CD14-positive monocyte (primary cell): ENCODE measurements around the gene UBR1. TPM values are rescaled to one million over a fixed set of nuclear protein-coding genes. Genes with fewer than 3 reads are reported as not detected.

Experiments
- DNase-seq, 3 donors: peaks; one replicate each; pipeline ENCODE4 v3.0.0-alpha.2; 2011 to 2022
- H2AFZ ChIP-seq: 2 replicates; pipeline ENCODE4 v1.6.0; 2012; ENCODE audit warnings: mild to moderate bottlenecking, low read depth, low read length, inconsistent platforms; ENCODE audit not compliant: insufficient read depth, poor library complexity, severe bottlenecking
- H3K27ac ChIP-seq, 2 donors: 1 replicate in 1 of 2; 2 replicates in 1 of 2; pipeline ENCODE4 v1.5.1; 2012 to 2013; ENCODE audit warnings: low read length in 2 of 2, control low read depth in 1 of 2, inconsistent platforms in 1 of 2, low read depth in 1 of 2, mild to moderate bottlenecking in 1 of 2
- H3K27me3 ChIP-seq, 2 donors: one replicate each; pipeline versions ENCODE4 v1.6.0 to v1.6.1; 2011 to 2013; ENCODE audit warnings: low read length in 2 of 2; ENCODE audit not compliant: control insufficient read depth in 2 of 2, insufficient read depth in 2 of 2
- H3K36me3 ChIP-seq, 2 donors: replicated peaks in 1 of 2; 1 replicate in 1 of 2; 2 replicates in 1 of 2; pipeline versions ENCODE4 v1.5.1 to v1.6.1; 2012 to 2013; ENCODE audit warnings: low read length in 2 of 2, control low read depth in 1 of 2, inconsistent platforms in 1 of 2, mild to moderate bottlenecking in 1 of 2; ENCODE audit not compliant: insufficient read depth in 2 of 2, control insufficient read depth in 1 of 2
- H3K4me1 ChIP-seq, 2 donors: 1 replicate in 1 of 2; 2 replicates in 1 of 2; pipeline versions ENCODE4 v1.5.1 to v1.6.1; 2012 to 2013; ENCODE audit warnings: low read length in 2 of 2, control low read depth in 1 of 2, inconsistent platforms in 1 of 2, mild to moderate bottlenecking in 1 of 2, moderate library complexity in 1 of 2; ENCODE audit not compliant: insufficient read depth in 2 of 2, control insufficient read depth in 1 of 2
- H3K4me2 ChIP-seq: replicated peaks from 2 replicates; pipeline ENCODE3; 2012; ENCODE audit warnings: low read length, moderate library complexity, mild to moderate bottlenecking; ENCODE audit not compliant: poor library complexity, severe bottlenecking; ENCODE audit errors: extremely low read depth
- H3K4me3 ChIP-seq, 3 experiments: fragments of 200-600 bp in 1 of 3; sonication (generic) in 1 of 3; replicated peaks in 1 of 3; 1 replicate in 2 of 3; 2 replicates in 1 of 3; pipeline ENCODE4 v1.5.1; 2011 to 2013; ENCODE audit warnings: low read length in 3 of 3, mild to moderate bottlenecking in 3 of 3, control low read depth in 2 of 3, low read depth in 2 of 3, inconsistent platforms in 1 of 3, moderate library complexity in 1 of 3
- H3K79me2 ChIP-seq: 2 replicates; pipeline ENCODE4 v1.6.0; 2012; ENCODE audit warnings: mild to moderate bottlenecking, control low read depth, inconsistent platforms, low read length, moderate library complexity; ENCODE audit not compliant: insufficient read depth
- H3K9ac ChIP-seq: 2 replicates; pipeline ENCODE4 v1.6.0; 2017; ENCODE audit warnings: low read length, mild to moderate bottlenecking; ENCODE audit not compliant: insufficient read depth, poor library complexity, severe bottlenecking
- H3K9me3 ChIP-seq, 2 donors: replicated peaks in 1 of 2; 1 replicate in 1 of 2; 2 replicates in 1 of 2; pipeline versions ENCODE4 v1.5.1 to v1.6.1; 2012 to 2013; ENCODE audit warnings: low read length in 2 of 2, control low read depth in 1 of 2; ENCODE audit not compliant: control insufficient read depth in 1 of 2, insufficient read depth in 1 of 2
- H4K20me1 ChIP-seq: 2 replicates; pipeline ENCODE4 v1.6.0; 2012; ENCODE audit warnings: mild to moderate bottlenecking, low read length, control low read depth, moderate library complexity; ENCODE audit not compliant: insufficient read depth
- H3K27ac Mint-ChIP-seq, 7 donors: one replicate each; pipeline ENCODE4 v1.8.0; 2020; ENCODE audit warnings: mild to moderate bottlenecking in 7 of 7, mixed read lengths in 7 of 7, moderate library complexity in 6 of 7, inconsistent platforms in 2 of 7
- H3K27me3 Mint-ChIP-seq, 3 donors: one replicate each; pipeline ENCODE4 v1.8.0; 2021 to 2022; ENCODE audit warnings: low read depth in 3 of 3, mild to moderate bottlenecking in 3 of 3, mixed read lengths in 3 of 3, moderate library complexity in 3 of 3, inconsistent platforms in 1 of 3
- H3K36me3 Mint-ChIP-seq, 2 donors: one replicate each; pipeline ENCODE4 v1.8.0; 2020; ENCODE audit warnings: mixed read lengths in 2 of 2, inconsistent platforms in 1 of 2, mild to moderate bottlenecking in 1 of 2
- H3K4me1 Mint-ChIP-seq: one replicate; pipeline ENCODE4 v1.8.0; 2020; ENCODE audit warnings: mild to moderate bottlenecking, mixed read lengths
- H3K4me3 Mint-ChIP-seq, 2 donors: one replicate each; pipeline ENCODE4 v1.8.0; 2020; ENCODE audit warnings: mild to moderate bottlenecking in 2 of 2, mixed read lengths in 2 of 2, moderate library complexity in 1 of 2
- H3K9me3 Mint-ChIP-seq, 7 donors: one replicate each; pipeline ENCODE4 v1.8.0; 2020 to 2022; ENCODE audit warnings: mixed read lengths in 7 of 7, mild to moderate bottlenecking in 6 of 7, moderate library complexity in 6 of 7, inconsistent platforms in 2 of 7
- WGBS: methylation state at CpG from one replicate; pipeline ENCODE4 v1.1.5; 2013; ENCODE audit warnings: missing lambda C conversion rate; ENCODE audit not compliant: insufficient coverage; 5-methylcytosine and 5-hydroxymethylcytosine counted together
- intact Hi-C, 2 donors: fragments of 100-400 bp; cut with micrococcal nuclease; formaldehyde crosslinking; loops; one replicate each; pipeline versions ENCODE4 v1.15.0 to v1.15.1; 2023
- polyA plus RNA-seq, 3 donors: library from polyadenylated mRNA; depleted of rRNA in 1 of 3; unstranded in 2 of 3; stranded (reverse) in 1 of 3; fragments of 300-500 nt in 2 of 3; fragments of >200 nt in 1 of 3; fragmentation: Illumina TruSeq in 2 of 3; gene quantifications; 1 replicate in 2 of 3; 2 replicates in 1 of 3; pipeline ENCODE4 v1.2.3, GENCODE V29; 2012 to 2021
- TF ChIP-seq, protein P1 (sequence below): fragments of 200-600 bp; IDR thresholded peaks from one replicate; pipeline ENCODE4 v1.8.0; 2022; ENCODE audit warnings: antibody characterized with exemption, mild to moderate bottlenecking

The UBR1 gene
- polyA plus RNA-seq, 3 donors = 5.1 to 7.9 (median 6.3) TPM

- Histone ChIP-seq H3K27me3 (no peaks in the 10 kb centered on the region), H3K4me2 (no peak overlapping the region), H3K9ac (no peak overlapping the region), H4K20me1 (no peaks in the 10 kb centered on the region), H3K36me3 (no peaks in the 10 kb centered on the region), H3K79me2 (no peaks in the 10 kb centered on the region), H2AFZ (no peak overlapping the region), H3K4me3 (no peak overlapping the region), H3K4me1 (no peaks in the 10 kb centered on the region), H3K27ac (no peak overlapping the region), H3K9me3 (no peaks in the 10 kb centered on the region)
- Mint-ChIP-seq H3K27me3 (peaks cover 0 to 2% (median 1%) of the 10 kb centered on the region in 3 donors), H3K9me3 (no peaks in the 10 kb centered on the region), H3K4me1 (no peaks in the 10 kb centered on the region), H3K27ac (no peak overlapping the region), H3K36me3 (no peaks in the 10 kb centered on the region), H3K4me3 (no peak overlapping the region)
- TF ChIP-seq, protein P1, sequence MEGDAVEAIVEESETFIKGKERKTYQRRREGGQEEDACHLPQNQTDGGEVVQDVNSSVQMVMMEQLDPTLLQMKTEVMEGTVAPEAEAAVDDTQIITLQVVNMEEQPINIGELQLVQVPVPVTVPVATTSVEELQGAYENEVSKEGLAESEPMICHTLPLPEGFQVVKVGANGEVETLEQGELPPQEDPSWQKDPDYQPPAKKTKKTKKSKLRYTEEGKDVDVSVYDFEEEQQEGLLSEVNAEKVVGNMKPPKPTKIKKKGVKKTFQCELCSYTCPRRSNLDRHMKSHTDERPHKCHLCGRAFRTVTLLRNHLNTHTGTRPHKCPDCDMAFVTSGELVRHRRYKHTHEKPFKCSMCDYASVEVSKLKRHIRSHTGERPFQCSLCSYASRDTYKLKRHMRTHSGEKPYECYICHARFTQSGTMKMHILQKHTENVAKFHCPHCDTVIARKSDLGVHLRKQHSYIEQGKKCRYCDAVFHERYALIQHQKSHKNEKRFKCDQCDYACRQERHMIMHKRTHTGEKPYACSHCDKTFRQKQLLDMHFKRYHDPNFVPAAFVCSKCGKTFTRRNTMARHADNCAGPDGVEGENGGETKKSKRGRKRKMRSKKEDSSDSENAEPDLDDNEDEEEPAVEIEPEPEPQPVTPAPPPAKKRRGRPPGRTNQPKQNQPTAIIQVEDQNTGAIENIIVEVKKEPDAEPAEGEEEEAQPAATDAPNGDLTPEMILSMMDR = no peak
- no peak for DNase-seq
- no CpG with 5 or more reads among the region's 2 CpGs for WGBS
- intact Hi-C loops = loop anchor here (5.0 to 10.0 kb wide), 3 partner anchors 195 to 435 kb away; partner anchors contain the start of genes CDAN1 (in 1 of the 2), SNAP23 (in 1 of the 2) and ZNF106 (in 1 of the 2)
Observed at GRCh38 chr15:42929306-42929848, 176.5 kb downstream of the UBR1 start.

- Histone ChIP-seq H3K36me3 (no peaks in the 10 kb centered on the region), H3K4me2 (peak overlapping the region; percentile 99), H3K4me3 (peak overlapping the region; percentile 69 to 88 (median 81)), H3K79me2 (peaks cover 43% of the 10 kb centered on the region), H2AFZ (peak overlapping the region; percentile 88), H3K4me1 (peaks cover 22 to 42% of the 10 kb centered on the region in 2 donors), H3K27ac (peak overlapping the region in 1 of 2 donors; percentile 85), H3K9ac (peak overlapping the region; percentile 80), H3K9me3 (no peaks in the 10 kb centered on the region), H3K27me3 (no peaks in the 10 kb centered on the region), H4K20me1 (no peaks in the 10 kb centered on the region)
- Mint-ChIP-seq H3K9me3 (no peaks in the 10 kb centered on the region), H3K36me3 (no peaks in the 10 kb centered on the region), H3K27ac (peak overlapping the region in 4 of 7 donors; percentile 60 to 96 (median 88)), H3K27me3 (peaks cover 2 to 7% (median 3%) of the 10 kb centered on the region in 3 donors), H3K4me1 (peaks cover 34% of the 10 kb centered on the region), H3K4me3 (peak overlapping the region; percentile 96 to 98)
- TF ChIP-seq, protein P1 = no peak
- WGBS = no CpG with 5 or more reads among the region's 19 CpGs
- peak in 2 of 3 donors; percentile 10 to 24 for DNase-seq
- intact Hi-C loops = loop anchor here (5.0 to 10.0 kb wide), 4 partner anchors 184 to 429 kb away; partner anchors contain the start of genes CDAN1 (in 2 of the 2), ZNF106 (in 2 of the 2) and SNAP23 (in 1 of the 2)
Observed at GRCh38 chr15:42921342-42921731, 184.5 kb downstream of the UBR1 start.
